SK-N-SH (cell line): ENCODE results near the gene DOCK4. TPM values are rescaled to one million over a fixed set of nuclear protein-coding genes. Genes with fewer than 3 reads are reported as not detected.

Source experiments
- CTCF ChIA-PET: fragments of 300-600, 350-600 bp; formaldehyde crosslinking; extraction: SDS; loops from one replicate; lab custom pipeline; 2021; lab: Yijun Ruan, JAX
- POLR2A ChIA-PET: fragments of 350-600 bp; sonication (Branson Sonifier 250); formaldehyde crosslinking; extraction: SDS; loops from one replicate; lab custom pipeline; 2020; ENCODE audit warnings: antibody characterized with exemption, inconsistent platforms; lab: Yijun Ruan, JAX
- DNase-seq: peaks from one replicate; pipeline ENCODE4 v3.0.0; 2012
- H2AFZ ChIP-seq: fragments of 200-600 bp; sonication (generic); 2 replicates; pipeline ENCODE4 v1.8.1; 2016; ENCODE audit warnings: antibody characterized with exemption, mild to moderate bottlenecking, low read depth
- H3F3A ChIP-seq: fragments of 200-600 bp; sonication (generic); replicated peaks from 2 replicates; pipeline ENCODE3; 2016; ENCODE audit warnings: antibody characterized with exemption, mild to moderate bottlenecking; ENCODE audit not compliant: insufficient read depth
- H3K27ac ChIP-seq, 2 experiments: fragments of 200-500 bp in 1 of 2; fragments of 200-600 bp in 1 of 2; sonication (Bioruptor generic) in 1 of 2; sonication (generic), shearing (Covaris generic) in 1 of 2; 2 replicates each; pipeline versions ENCODE4 v1.5.1 to v1.6.1; 2014 to 2016; ENCODE audit warnings: low read depth in 2 of 2, inconsistent platforms in 1 of 2, low read length in 1 of 2, mild to moderate bottlenecking in 1 of 2, mixed read lengths in 1 of 2
- H3K27me3 ChIP-seq: fragments of 200-600 bp; sonication (generic), shearing (Covaris generic); 2 replicates; pipeline ENCODE4 v1.6.1; 2016; ENCODE audit warnings: mixed run types; ENCODE audit not compliant: insufficient read depth
- H3K36me3 ChIP-seq, 2 experiments: fragments of 200-500 bp in 1 of 2; fragments of 200-600 bp in 1 of 2; sonication (Bioruptor generic) in 1 of 2; sonication (generic) in 1 of 2; replicated peaks in 1 of 2; 2 replicates each; pipeline versions ENCODE3 to v1.5.1; 2014 to 2016; ENCODE audit warnings: low read length in 1 of 2, mild to moderate bottlenecking in 1 of 2; ENCODE audit not compliant: insufficient read depth in 2 of 2, control insufficient read depth in 1 of 2
- H3K4me1 ChIP-seq, 2 experiments: fragments of 200-500 bp in 1 of 2; fragments of 200-600 bp in 1 of 2; sonication (Bioruptor generic) in 1 of 2; sonication (generic), shearing (Covaris generic) in 1 of 2; 2 replicates each; pipeline versions ENCODE4 v1.5.1 to v1.6.1; 2014 to 2016; ENCODE audit warnings: low read depth in 1 of 2, low read length in 1 of 2, mixed run types in 1 of 2; ENCODE audit not compliant: insufficient read depth in 2 of 2, control insufficient read depth in 1 of 2
- H3K4me2 ChIP-seq: fragments of 200-600 bp; sonication (generic), shearing (Covaris generic); 2 replicates; pipeline ENCODE4 v1.6.1; 2017; ENCODE audit warnings: mixed run types
- H3K4me3 ChIP-seq, 2 experiments: fragments of 200-500 bp in 1 of 2; fragments of 200-600 bp in 1 of 2; sonication (Bioruptor generic) in 1 of 2; sonication (generic), shearing (Covaris generic) in 1 of 2; 2 replicates each; pipeline versions ENCODE4 v1.5.1 to v1.8.1; 2014 to 2016; ENCODE audit warnings: low read depth in 2 of 2, inconsistent platforms in 1 of 2, low read length in 1 of 2, mild to moderate bottlenecking in 1 of 2, mixed read lengths in 1 of 2, moderate library complexity in 1 of 2
- H3K79me2 ChIP-seq: fragments of 200-600 bp; sonication (generic); 2 replicates; pipeline ENCODE4 v1.8.1; 2017; ENCODE audit warnings: mild to moderate bottlenecking; ENCODE audit not compliant: insufficient read depth
- H3K9ac ChIP-seq: fragments of 200-600 bp; sonication (generic); 2 replicates; pipeline ENCODE4 v1.6.1; 2017; ENCODE audit warnings: mixed run types
- H3K9me2 ChIP-seq: fragments of 200-600 bp; sonication (generic); 2 replicates; pipeline ENCODE4 v1.6.1; 2017; ENCODE audit warnings: mixed run types
- H3K9me3 ChIP-seq: fragments of 200-600 bp; sonication (generic); 2 replicates; pipeline ENCODE4 v1.6.1; 2017; ENCODE audit warnings: mixed run types, mild to moderate bottlenecking, moderate library complexity
- H4K20me1 ChIP-seq: fragments of 200-600 bp; sonication (generic); 2 replicates; pipeline ENCODE4 v1.6.1; 2017; ENCODE audit warnings: mild to moderate bottlenecking, mixed run types; ENCODE audit not compliant: insufficient read depth
- CHD2 ChIP-seq: fragments of 150-350 bp; IDR thresholded peaks from 2 replicates; pipeline ENCODE4 v1.6.1; 2018; ENCODE audit warnings: low read length; ENCODE audit not compliant: partially characterized antibody
- ELF1 ChIP-seq: IDR thresholded peaks from 2 replicates; pipeline ENCODE4 v1.4.0; 2012
- EP300 ChIP-seq, 2 experiments: IDR thresholded peaks; 2 replicates each; pipeline versions ENCODE4 v1.4.0 to v1.6.1; 2012; ENCODE audit warnings: borderline replicate concordance in 1 of 2, low read depth in 1 of 2, low read length in 1 of 2
- EZH2phosphoT487 ChIP-seq: fragments of 200-600 bp; sonication (generic); IDR thresholded peaks from 2 replicates; pipeline ENCODE4 v1.6.1; 2017; ENCODE audit warnings: low read depth, mixed run types, mild to moderate bottlenecking, antibody characterized with exemption, moderate library complexity, borderline replicate concordance
- FOSL2 ChIP-seq: IDR thresholded peaks from 2 replicates; pipeline ENCODE4 v1.4.0; 2012; ENCODE audit warnings: low read depth, mild to moderate bottlenecking, moderate library complexity, borderline replicate concordance
- FOXM1 ChIP-seq: IDR thresholded peaks from 2 replicates; pipeline ENCODE4 v1.4.0; 2012; ENCODE audit warnings: low read depth, mild to moderate bottlenecking
- MAX ChIP-seq: IDR thresholded peaks from 2 replicates; pipeline ENCODE4 v1.4.0; 2012; ENCODE audit warnings: low read depth
- MXI1 ChIP-seq: IDR thresholded peaks from 2 replicates; pipeline ENCODE4 v1.6.1; 2012; ENCODE audit warnings: mild to moderate bottlenecking, low read depth, low read length, improper control_type of control experiment
- NFIC ChIP-seq: IDR thresholded peaks from 2 replicates; pipeline ENCODE4 v1.4.0; 2012; ENCODE audit warnings: borderline replicate concordance
- NRF1 ChIP-seq: IDR thresholded peaks from 2 replicates; pipeline ENCODE4 v1.6.1; 2012; ENCODE audit warnings: low read depth, mild to moderate bottlenecking, low read length
- PBX3 ChIP-seq: IDR thresholded peaks from 2 replicates; pipeline ENCODE4; 2012
- RAD21 ChIP-seq: IDR thresholded peaks from 2 replicates; pipeline ENCODE4 v1.6.1; 2012; ENCODE audit warnings: mild to moderate bottlenecking, low read length
- REST ChIP-seq: IDR thresholded peaks from 2 replicates; pipeline ENCODE4 v1.6.1; 2012; ENCODE audit warnings: mild to moderate bottlenecking, low read depth, low read length, moderate library complexity
- RXRA ChIP-seq: IDR thresholded peaks from 2 replicates; pipeline ENCODE4 v1.4.0; 2012; ENCODE audit warnings: low read depth, mild to moderate bottlenecking, borderline replicate concordance
- SMC3 ChIP-seq: IDR thresholded peaks from 2 replicates; pipeline ENCODE4 v1.6.1; 2012; ENCODE audit warnings: low read depth, low read length, improper control_type of control experiment
- TAF1 ChIP-seq: IDR thresholded peaks from 2 replicates; pipeline ENCODE4 v1.6.1; 2012; ENCODE audit warnings: low read depth, mild to moderate bottlenecking, low read length, moderate library complexity, borderline replicate concordance
- TEAD4 ChIP-seq: IDR thresholded peaks from 2 replicates; pipeline ENCODE4 v1.4.0; 2012; ENCODE audit warnings: mild to moderate bottlenecking, borderline replicate concordance; ENCODE audit not compliant: insufficient read depth
- USF2 ChIP-seq: fragments of 150-350 bp; IDR thresholded peaks from 2 replicates; pipeline ENCODE4 v1.6.1; 2017; ENCODE audit warnings: antibody characterized with exemption, low read length, low read depth, borderline replicate concordance
- WGBS: methylation state at CpG from one replicate; pipeline ENCODE4 v1.1.6; 2017; ENCODE audit warnings: low lambda C conversion rate; 5-methylcytosine and 5-hydroxymethylcytosine counted together
- polyA plus RNA-seq, 3 experiments: library from polyadenylated mRNA; depleted of rRNA; stranded (reverse); fragments of >200 nt; gene quantifications; 2 replicates each; pipeline ENCODE4 v1.2.3, GENCODE V29; 2012

DOCK4 gene
- polyA plus RNA-seq, 1 of the 3 experiments (the other 2 are of a cell fraction), result 8.5 TPM

- Histone ChIP-seq H3K9ac (no peak overlapping the region), H3F3A (no peaks in the 10 kb centered on the region), H3K4me2 (no peak overlapping the region), H2AFZ (no peak overlapping the region), H4K20me1 (0 out of 2 replicates have a peak, but pooled peaks cover 5% of the 10 kb centered on the region), H3K4me1 (peaks cover 4 to 12% of the 10 kb centered on the region in 2 experiments; a peak in 2 of 4 replicates), H3K36me3 (no peaks in the 10 kb centered on the region), H3K9me3 (no peaks in the 10 kb centered on the region), H3K79me2 (peaks cover 46% of the 10 kb centered on the region), H3K9me2 (no peaks in the 10 kb centered on the region), H3K27me3 (no peaks in the 10 kb centered on the region), H3K27ac (no peak overlapping the region), H3K4me3 (no peak overlapping the region)
- 88% methylated on average over 2 of the region's 2 CpGs for WGBS
- DNase-seq, result no peak
- ChIA-PET CTCF (interaction anchor here (0.6 to 1.3 kb wide), 6 partner anchors 8 to 488 kb away, joined by 3 to 6 read pairs (median 4); no protein-coding TSS in a partner anchor), POLR2A (no interaction called here)
- no peak for TF ChIP-seq CHD2
- no peak for TF ChIP-seq RAD21
- no peak for TF ChIP-seq MXI1
- TF ChIP-seq TEAD4, result no peak
- TF ChIP-seq PBX3, result no peak
- no peak for TF ChIP-seq EZH2phosphoT487
- no peak for TF ChIP-seq NFIC
- TF ChIP-seq RXRA, result no peak
- no peak for TF ChIP-seq FOSL2
- no peak for TF ChIP-seq ELF1
- no peak for TF ChIP-seq EP300 (IDR thresholded peaks at IDR 0.05; ENCODE audit: borderline replicate concordance in 1 of 2, low read depth in 1 of 2, low read length in 1 of 2)
- no peak for TF ChIP-seq REST
- TF ChIP-seq NRF1, result no peak
- no peak for TF ChIP-seq SMC3
- TF ChIP-seq USF2, result no peak
- no peak for TF ChIP-seq MAX
- TF ChIP-seq TAF1, result no peak
- TF ChIP-seq FOXM1, result no peak
These were observed 18.0 kb upstream of the DOCK4 start for GRCh38 chr7:112224186-112224585.
